Astrocyte of the spinal cord (primary cell): ENCODE data around the gene CXXC5.

Experiments used
- DNase-seq: peaks from one replicate; pipeline ENCODE4 v3.0.0; 2011; ENCODE audit warnings: low read depth, low spot score
- H3K4me3 ChIP-seq: 2 replicates; pipeline ENCODE4 v1.5.1; 2011; ENCODE audit warnings: low read depth, mild to moderate bottlenecking, low read length, moderate library complexity
- CTCF ChIP-seq: IDR thresholded peaks from 2 replicates; pipeline ENCODE4 v1.5.1; 2012; ENCODE audit warnings: low read depth, mild to moderate bottlenecking, low read length, inconsistent platforms
- in situ Hi-C: cut with HindIII; loops from 2 replicates; pipeline ENCODE4 v1.10.0; 2017; ENCODE audit warnings: low sequenced_read_pairs

The CXXC5 gene

GRCh38 chr5:139638736-139639618 lies 9.2 kb upstream of the CXXC5 start:
- no peak overlapping the region for H3K4me3 ChIP-seq
- no peak for DNase-seq
- in situ Hi-C loops: loop anchor here (25.0 kb wide), 1 partner anchor 123 kb away; no protein-coding TSS in a partner anchor
- TF ChIP-seq CTCF: no peak

GRCh38 chr5:139639619-139640380 lies 8.3 kb upstream of the CXXC5 start:
- in situ Hi-C loops: loop anchor here (25.0 kb wide), 1 partner anchor 123 kb away; no protein-coding TSS in a partner anchor
- H3K4me3 ChIP-seq: no peak overlapping the region
- no peak for DNase-seq
- TF ChIP-seq CTCF: no peak

GRCh38 chr5:139640421-139641115 lies 7.6 kb upstream of the CXXC5 start:
- TF ChIP-seq CTCF: no peak
- no peak for DNase-seq
- no peak overlapping the region for H3K4me3 ChIP-seq
- in situ Hi-C loops: loop anchor here (25.0 kb wide), 1 partner anchor 122 kb away; no protein-coding TSS in a partner anchor

GRCh38 chr5:139641116-139642080 lies 6.8 kb upstream of the CXXC5 start:
- in situ Hi-C loops: loop anchor here (25.0 kb wide), 1 partner anchor 121 kb away; no protein-coding TSS in a partner anchor
- TF ChIP-seq CTCF: no peak
- H3K4me3 ChIP-seq: no peak overlapping the region
- no peak for DNase-seq

GRCh38 chr5:139642213-139642612 lies 5.9 kb upstream of the CXXC5 start:
- DNase-seq: no peak
- in situ Hi-C loops: loop anchor here (25.0 kb wide), 1 partner anchor 120 kb away; no protein-coding TSS in a partner anchor
- no peak for TF ChIP-seq CTCF
- H3K4me3 ChIP-seq: no peak overlapping the region
